ENCODE data around the gene SPRYD3.

- TF ChIP-seq CTCF (IDR thresholded peaks at IDR 0.05) (no peak), POLR2A (IDR thresholded peaks at IDR 0.05) (no peak)
These were observed 15.2 kb upstream of the SPRYD3 start for GRCh38 chr12:53094394-53094787.

Data from Peyer's patch (tissue), 4 donors.